Stomach (tissue), 4 donors: ENCODE data around the gene ADPRHL1.

Experiments
- EP300 ChIP-seq: sonication (generic); formaldehyde crosslinking; IDR thresholded peaks from one replicate; pipeline ENCODE4 v1.6.1; 2017; ENCODE audit warnings: antibody characterized with exemption
- TF ChIP-seq, protein P1 (sequence below), 7 experiments: fragments of 450-650 bp in 4 of 7; fragments of 200-600 bp in 3 of 7; sonication (generic) in 3 of 7; IDR thresholded peaks; one replicate each; pipeline ENCODE4 v1.5.1; 2016 to 2019; ENCODE audit warnings: antibody characterized with exemption in 7 of 7, control low read depth in 2 of 7, mild to moderate bottlenecking in 1 of 7

DNA sequence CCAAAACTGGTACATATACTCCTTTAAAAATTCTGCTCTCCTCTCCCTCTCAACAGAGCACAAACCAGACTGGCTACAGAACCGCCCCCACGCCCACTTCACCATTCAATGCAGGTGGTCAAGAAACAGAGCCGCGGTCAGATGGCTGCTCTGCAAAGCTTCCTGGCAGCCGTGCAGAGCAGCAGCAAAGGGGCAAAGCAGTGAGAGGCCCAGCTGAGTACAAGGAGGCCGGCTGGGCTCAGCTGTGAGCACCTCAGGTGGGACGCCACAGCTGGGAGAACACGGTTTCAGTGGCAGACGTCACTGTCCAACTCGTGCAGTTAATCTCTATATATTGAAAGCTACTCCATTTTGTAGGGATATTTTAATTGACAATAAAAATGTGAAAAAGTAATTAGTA is 97.7 kb downstream of the ADPRHL1 start:
- TF ChIP-seq, protein P1, sequence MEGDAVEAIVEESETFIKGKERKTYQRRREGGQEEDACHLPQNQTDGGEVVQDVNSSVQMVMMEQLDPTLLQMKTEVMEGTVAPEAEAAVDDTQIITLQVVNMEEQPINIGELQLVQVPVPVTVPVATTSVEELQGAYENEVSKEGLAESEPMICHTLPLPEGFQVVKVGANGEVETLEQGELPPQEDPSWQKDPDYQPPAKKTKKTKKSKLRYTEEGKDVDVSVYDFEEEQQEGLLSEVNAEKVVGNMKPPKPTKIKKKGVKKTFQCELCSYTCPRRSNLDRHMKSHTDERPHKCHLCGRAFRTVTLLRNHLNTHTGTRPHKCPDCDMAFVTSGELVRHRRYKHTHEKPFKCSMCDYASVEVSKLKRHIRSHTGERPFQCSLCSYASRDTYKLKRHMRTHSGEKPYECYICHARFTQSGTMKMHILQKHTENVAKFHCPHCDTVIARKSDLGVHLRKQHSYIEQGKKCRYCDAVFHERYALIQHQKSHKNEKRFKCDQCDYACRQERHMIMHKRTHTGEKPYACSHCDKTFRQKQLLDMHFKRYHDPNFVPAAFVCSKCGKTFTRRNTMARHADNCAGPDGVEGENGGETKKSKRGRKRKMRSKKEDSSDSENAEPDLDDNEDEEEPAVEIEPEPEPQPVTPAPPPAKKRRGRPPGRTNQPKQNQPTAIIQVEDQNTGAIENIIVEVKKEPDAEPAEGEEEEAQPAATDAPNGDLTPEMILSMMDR (IDR thresholded peaks at IDR 0.05), result no peak
- TF ChIP-seq EP300, result no peak
